ENCODE measurements around the gene MAN1A1.

MAN1A1 gene

DNA sequence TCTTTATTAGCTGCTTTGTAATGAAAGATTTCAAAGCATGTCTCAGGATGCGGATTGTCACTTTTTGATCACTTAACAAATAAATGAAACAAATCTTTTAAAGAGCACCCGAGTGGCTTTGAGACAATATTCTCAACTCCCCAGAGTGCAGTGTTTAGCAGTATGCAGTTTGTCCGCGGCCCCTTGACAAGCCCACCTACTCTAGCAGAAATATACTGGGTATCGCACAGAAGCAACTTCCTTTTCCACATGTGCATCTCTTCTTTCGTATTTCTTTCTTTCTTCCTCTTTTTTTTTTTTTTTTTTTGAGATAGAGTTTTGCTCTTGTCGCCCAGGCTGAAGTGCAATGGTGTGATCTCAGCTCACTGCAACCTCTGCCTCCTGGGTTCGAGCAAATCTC is 186.6 kb downstream of the MAN1A1 start:
- H3K9me3 ChIP-seq (ENCODE audit: insufficient read depth, low read length), result no peaks in the 10 kb centered on the region
- no peaks in the 10 kb centered on the region for H3K36me3 ChIP-seq (ENCODE audit: low read length)
- no peaks in the 10 kb centered on the region for H3K9me2 ChIP-seq (replicated peaks; ENCODE audit: insufficient read depth, low read length)
- no peak overlapping the region for H3K4me3 ChIP-seq (ENCODE audit: insufficient read depth, low read length, poor library complexity, severe bottlenecking)
- no peaks in the 10 kb centered on the region; the same call in 1 of the 2 replicates for H3K27me3 ChIP-seq (ENCODE audit: low read length)
- H3K4me2 ChIP-seq (ENCODE audit: low read depth, low read length, poor library complexity, severe bottlenecking), result no peak overlapping the region
- H4K20me1 ChIP-seq (ENCODE audit: low read depth, low read length), result no peaks in the 10 kb centered on the region
- no peak overlapping the region for H3K9ac ChIP-seq (ENCODE audit: low read length)
- no peak for TF ChIP-seq EZH2phosphoT487 (conservative IDR thresholded peaks at IDR 0.05; ENCODE audit: low read length)
- no peak for TF ChIP-seq CTCF (IDR thresholded peaks at IDR 0.05; ENCODE audit: insufficient read depth, low read length, poor library complexity, severe bottlenecking)
- no peak overlapping the region for H2AFZ ChIP-seq (ENCODE audit: low read depth, low read length, severe bottlenecking)
- no peaks in the 10 kb centered on the region for H3F3A ChIP-seq (ENCODE audit: insufficient read depth)
- no peak overlapping the region for H3K27ac ChIP-seq (ENCODE audit: low read depth, low read length)
- H3K79me2 ChIP-seq (ENCODE audit: insufficient read depth, low read length), result no peaks in the 10 kb centered on the region

DNA sequence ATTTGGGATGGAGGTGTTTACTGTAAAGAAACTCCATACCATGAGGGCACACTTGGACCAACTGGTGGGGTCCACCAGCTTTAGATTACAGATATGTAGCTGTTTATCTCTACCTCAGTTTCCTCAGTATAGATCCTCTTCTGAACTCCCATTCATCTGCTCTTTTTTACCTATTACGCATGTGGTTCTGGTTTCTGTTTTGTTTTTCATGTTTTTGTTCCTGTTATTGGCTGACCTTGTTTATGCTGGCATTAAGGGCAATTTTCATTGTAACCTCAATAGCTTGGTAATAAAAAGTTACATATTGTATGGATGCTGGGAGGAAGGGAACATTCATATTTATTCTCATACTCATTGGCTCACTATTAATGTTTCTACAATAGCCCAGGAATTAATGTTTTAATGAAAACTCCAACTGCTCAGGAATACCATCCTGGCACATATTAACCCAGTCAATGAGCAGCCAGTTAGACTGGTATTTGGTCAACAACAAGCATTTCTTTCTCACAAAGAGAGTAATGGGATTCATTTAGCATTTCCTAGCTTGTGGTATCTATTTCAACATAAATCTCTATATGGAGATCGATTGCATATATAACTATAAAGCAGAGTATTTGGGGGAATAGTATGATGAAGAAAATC is 187.3 kb downstream of the MAN1A1 start:
- H3K9me2 ChIP-seq (replicated peaks; ENCODE audit: insufficient read depth, low read length), result no peaks in the 10 kb centered on the region
- no peak overlapping the region for H3K27ac ChIP-seq (ENCODE audit: low read depth, low read length)
- no peaks in the 10 kb centered on the region for H3F3A ChIP-seq (ENCODE audit: insufficient read depth)
- H4K20me1 ChIP-seq (ENCODE audit: low read depth, low read length), result no peaks in the 10 kb centered on the region
- H3K9ac ChIP-seq (ENCODE audit: low read length), result no peak overlapping the region
- no peak overlapping the region for H2AFZ ChIP-seq (ENCODE audit: low read depth, low read length, severe bottlenecking)
- H3K4me3 ChIP-seq (ENCODE audit: insufficient read depth, low read length, poor library complexity, severe bottlenecking), result no peak overlapping the region
- no peak overlapping the region for H3K4me2 ChIP-seq (ENCODE audit: low read depth, low read length, poor library complexity, severe bottlenecking)
- no peaks in the 10 kb centered on the region for H3K79me2 ChIP-seq (ENCODE audit: insufficient read depth, low read length)
- H3K36me3 ChIP-seq (ENCODE audit: low read length), result no peaks in the 10 kb centered on the region
- no peak for TF ChIP-seq EZH2phosphoT487 (conservative IDR thresholded peaks at IDR 0.05; ENCODE audit: low read length)
- no peak for TF ChIP-seq CTCF (IDR thresholded peaks at IDR 0.05; ENCODE audit: insufficient read depth, low read length, poor library complexity, severe bottlenecking)
- H3K9me3 ChIP-seq (ENCODE audit: insufficient read depth, low read length), result no peaks in the 10 kb centered on the region
- H3K27me3 ChIP-seq (ENCODE audit: low read length), result no peaks in the 10 kb centered on the region; the same call in 1 of the 2 replicates

DNA sequence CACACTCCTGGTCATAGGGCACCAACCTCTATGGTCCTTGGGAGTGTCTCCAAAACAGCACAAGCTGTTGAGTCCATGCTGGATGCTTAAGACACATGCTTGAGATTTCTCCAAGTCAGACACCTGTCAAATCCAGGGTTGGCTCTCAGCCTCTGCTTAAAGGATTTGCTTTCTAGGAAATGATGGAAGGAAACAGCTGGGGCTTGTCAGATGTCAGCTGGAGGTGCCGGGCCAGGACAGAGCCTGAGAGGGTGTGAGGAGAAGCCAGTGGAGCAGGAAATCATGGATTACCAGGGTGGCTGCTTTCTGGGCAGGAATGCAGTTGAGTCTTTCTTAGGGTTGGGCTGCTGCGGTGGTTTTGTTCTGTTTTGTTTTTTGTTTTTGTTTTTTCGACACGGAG is 188.1 kb downstream of the MAN1A1 start:
- H2AFZ ChIP-seq (ENCODE audit: low read depth, low read length, severe bottlenecking), result no peak overlapping the region
- no peak for TF ChIP-seq CTCF (IDR thresholded peaks at IDR 0.05; ENCODE audit: insufficient read depth, low read length, poor library complexity, severe bottlenecking)

More for the DNA sequence above, 188.1 kb downstream of the MAN1A1 start:
- Histone ChIP-seq H3K27me3 (ENCODE audit: low read length) (no peaks in the 10 kb centered on the region; the same call in 1 of the 2 replicates), H3F3A (ENCODE audit: insufficient read depth) (no peaks in the 10 kb centered on the region), H3K9me2 (replicated peaks; ENCODE audit: insufficient read depth, low read length) (no peaks in the 10 kb centered on the region), H4K20me1 (ENCODE audit: low read depth, low read length) (no peaks in the 10 kb centered on the region), H3K9me3 (ENCODE audit: insufficient read depth, low read length) (no peaks in the 10 kb centered on the region), H3K27ac (ENCODE audit: low read depth, low read length) (no peak overlapping the region), H3K4me3 (ENCODE audit: insufficient read depth, low read length, poor library complexity, severe bottlenecking) (no peak overlapping the region), H3K9ac (ENCODE audit: low read length) (no peak overlapping the region), H3K79me2 (ENCODE audit: insufficient read depth, low read length) (no peaks in the 10 kb centered on the region), H3K4me2 (ENCODE audit: low read depth, low read length, poor library complexity, severe bottlenecking) (no peak overlapping the region), H3K36me3 (ENCODE audit: low read length) (no peaks in the 10 kb centered on the region)

Measured in SU-DHL-6 (cell line).